PFSK-1 (cell line): ENCODE results near the gene SLC38A5.

Experiments used
- FOXP2 ChIP-seq: optimal IDR thresholded peaks from 2 replicates; pipeline ENCODE3; 2011; ENCODE audit warnings: borderline replicate concordance, control low read depth, inconsistent platforms; ENCODE audit not compliant: insufficient read depth; ENCODE audit errors: extremely low read length, extremely low read depth
- POLR2AphosphoS5 ChIP-seq: IDR thresholded peaks from 2 replicates; pipeline ENCODE4 v1.6.1; 2012; ENCODE audit warnings: low read depth, mild to moderate bottlenecking, control low read depth, low read length, moderate library complexity
- REST ChIP-seq, 2 experiments: IDR thresholded peaks; 2 replicates each; pipeline versions ENCODE4 v1.6.1 to v1.8.0; 2011 to 2012; ENCODE audit warnings: low read depth in 2 of 2, low read length in 2 of 2, control low read depth in 1 of 2, inconsistent platforms in 1 of 2, mild to moderate bottlenecking in 1 of 2, moderate library complexity in 1 of 2; ENCODE audit not compliant: insufficient read depth in 1 of 2
- SIN3A ChIP-seq: IDR thresholded peaks from 2 replicates; pipeline ENCODE4 v1.6.1; 2012; ENCODE audit warnings: mild to moderate bottlenecking, low read length, moderate library complexity, borderline replicate concordance; ENCODE audit not compliant: insufficient read depth
- TAF1 ChIP-seq: IDR thresholded peaks from 2 replicates; pipeline ENCODE4 v1.6.1; 2012; ENCODE audit warnings: low read length, control low read depth, borderline replicate concordance; ENCODE audit not compliant: insufficient read depth

GRCh38 chrX:48476919-48477318, 6.9 kb upstream of the SLC38A5 start:
- TF ChIP-seq SIN3A, result no peak
- TF ChIP-seq POLR2AphosphoS5, result no peak
- no peak for TF ChIP-seq REST (IDR thresholded peaks at IDR 0.05; ENCODE audit: insufficient read depth in 1 of 2, low read depth in 2 of 2, low read length in 2 of 2)
- TF ChIP-seq TAF1, result no peak
- TF ChIP-seq FOXP2, result no peak
